NCI-H82 treated with DMSO at 0.1 percent for 48 hours (cell line): ENCODE measurements around the gene DNAJC19.
"Not testable (repeated sequence)": the region's sequence is repeated elsewhere in the genome, so short reads cannot be mapped to it uniquely, and the experiment has no call there.

Source experiments
- DNase-seq: peaks from one replicate; lab custom pipeline; 2025; ENCODE audit not compliant: unreplicated experiment; lab: John Stamatoyannopoulos, UW

DNAJC19 gene

DNA sequence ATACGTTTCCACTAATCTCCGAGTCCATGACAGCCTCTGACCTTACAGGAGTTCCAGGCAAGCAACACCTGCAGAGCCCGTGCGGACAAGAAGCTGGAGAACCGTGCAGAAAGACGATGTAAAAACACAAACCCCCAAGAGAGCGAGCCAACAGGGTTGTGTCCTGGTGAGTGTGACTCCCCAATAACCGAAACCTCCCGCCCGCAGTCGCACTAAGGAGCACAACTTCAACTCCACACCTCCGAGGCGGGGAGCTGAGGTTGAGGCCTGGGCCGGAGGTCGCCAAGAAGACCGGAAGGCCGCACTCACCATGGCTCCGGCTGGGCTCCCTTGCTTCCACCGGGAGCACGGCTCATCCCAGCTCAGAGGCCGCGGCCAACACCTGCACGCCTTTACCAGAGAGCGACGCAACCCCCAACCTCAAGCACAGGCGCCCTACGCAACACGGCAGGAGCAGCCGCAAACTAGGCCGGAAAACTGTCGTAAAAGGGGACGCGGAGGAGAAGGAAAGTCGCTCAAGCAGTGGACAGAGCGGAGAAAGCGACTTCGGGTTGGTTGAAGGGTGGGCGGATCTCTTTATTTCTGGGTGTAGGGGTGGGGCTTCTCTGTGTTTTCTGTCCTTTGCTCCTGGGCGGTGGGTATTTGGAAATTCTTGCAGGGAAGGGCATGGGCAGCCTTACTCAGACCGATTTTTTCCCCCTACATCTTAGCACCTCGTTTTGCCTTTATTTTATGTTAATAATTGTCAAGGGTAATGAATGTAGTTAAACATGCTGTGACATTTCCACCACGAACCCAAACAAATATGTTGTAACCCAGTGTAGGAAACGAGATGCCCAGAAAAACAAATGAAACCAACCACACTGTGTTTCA, at the start of gene DNAJC19:
Gene DNAJC19, minus strand, starts transcription at position 446 of the 873 bp plus-strand sequence. Its CDS starts 134 bp downstream, at position 312.
- DNase-seq, result peak; percentile 99

DNA sequence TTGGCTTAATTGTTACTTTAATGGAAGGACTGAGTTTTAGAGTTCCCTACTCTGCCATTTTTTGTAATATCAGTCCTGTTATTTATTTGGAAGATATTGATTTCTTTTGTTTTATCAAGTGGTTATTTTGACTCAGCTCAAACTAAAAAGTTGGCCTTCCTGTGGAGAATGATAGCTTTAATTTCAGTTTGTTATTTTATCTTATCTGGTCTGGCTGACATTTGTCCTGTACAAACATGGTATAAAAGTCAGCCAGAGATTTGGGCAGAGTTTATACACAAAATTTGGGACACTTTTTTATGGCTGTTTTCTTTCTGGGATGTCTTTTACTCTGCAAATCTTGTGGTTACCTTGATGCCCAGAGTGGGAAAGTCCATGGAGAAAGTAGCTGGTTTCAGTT, 41.4 kb upstream of the DNAJC19 start:
- no peak for DNase-seq

DNA sequence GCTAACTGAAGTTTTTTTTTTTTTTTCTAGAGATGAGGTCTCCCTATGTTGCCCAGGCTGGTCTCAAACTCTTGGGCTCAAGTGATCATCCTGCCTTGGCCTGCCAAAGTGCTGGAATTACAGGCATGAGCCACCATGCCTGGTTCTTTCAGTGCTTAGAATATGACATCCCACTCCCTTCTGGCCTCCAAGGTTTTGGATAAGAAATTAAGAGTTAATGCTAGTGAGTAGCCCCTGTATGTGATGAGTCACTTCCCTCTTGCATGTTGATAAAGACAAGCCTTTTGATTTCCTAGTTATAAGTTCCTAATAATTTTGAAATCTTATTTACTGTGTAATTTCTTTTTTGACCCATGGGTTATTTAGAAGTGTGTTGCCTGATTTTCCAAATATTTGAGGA, 35.7 kb upstream of the DNAJC19 start:
- no peak for DNase-seq

DNA sequence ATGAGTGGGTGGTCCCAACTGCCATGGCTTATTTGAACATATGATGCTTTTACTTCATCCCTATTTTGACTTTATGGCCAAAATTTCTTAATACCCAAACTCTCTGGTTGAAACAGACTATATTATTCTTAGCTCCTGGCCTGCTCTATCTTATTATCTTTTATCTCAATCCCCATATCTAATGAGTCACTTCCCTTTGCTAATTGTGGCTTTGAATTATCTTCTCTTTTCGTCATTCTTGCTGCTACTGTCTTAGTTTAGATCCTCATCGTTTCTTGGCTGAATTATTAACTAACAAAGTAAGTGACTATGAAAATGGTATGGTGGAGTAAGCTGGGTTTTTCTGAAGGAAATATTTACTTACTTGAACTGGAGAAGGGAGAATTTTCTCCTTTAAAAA, 28.2 kb upstream of the DNAJC19 start:
- no peak for DNase-seq

DNA sequence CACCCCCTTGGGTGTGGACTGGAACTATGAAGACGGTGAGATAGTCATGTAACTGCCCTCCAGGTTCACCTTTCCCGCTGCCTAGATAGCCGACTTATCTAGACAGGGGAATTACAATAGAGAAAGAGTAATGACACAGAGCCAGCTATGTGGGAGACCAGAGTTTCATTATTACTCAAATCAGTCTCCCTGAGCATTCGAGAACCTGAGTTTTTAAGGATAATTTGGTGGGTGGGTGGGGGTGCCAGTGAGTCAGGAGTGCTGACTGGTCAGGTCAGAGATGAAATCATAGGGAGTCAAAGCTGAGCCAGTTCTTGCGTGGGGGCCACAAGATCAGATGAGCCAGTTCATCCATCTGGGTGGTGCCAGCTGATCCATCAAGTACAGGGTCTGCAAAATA, 19.7 kb upstream of the DNAJC19 start:
- no peak for DNase-seq

DNA sequence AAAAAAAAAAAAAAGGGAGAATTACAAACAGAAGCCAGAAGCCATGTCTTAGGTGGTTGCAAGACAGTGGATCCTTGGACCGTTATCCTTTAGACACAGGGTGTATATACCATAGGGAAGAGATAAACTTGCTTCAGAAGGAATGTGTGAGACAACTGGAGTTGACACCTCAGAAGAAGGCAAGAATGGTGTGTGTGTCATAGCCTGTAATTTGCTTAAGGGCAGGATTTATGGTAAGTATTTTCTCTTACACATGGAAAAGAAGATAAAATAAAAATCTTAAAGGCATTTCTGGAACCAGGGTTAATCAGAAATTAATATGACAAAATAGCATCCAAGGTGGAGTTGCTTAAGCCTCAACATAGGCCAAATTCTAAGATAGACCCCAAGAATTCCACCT, 19.3 kb upstream of the DNAJC19 start:
- no peak for DNase-seq

DNA sequence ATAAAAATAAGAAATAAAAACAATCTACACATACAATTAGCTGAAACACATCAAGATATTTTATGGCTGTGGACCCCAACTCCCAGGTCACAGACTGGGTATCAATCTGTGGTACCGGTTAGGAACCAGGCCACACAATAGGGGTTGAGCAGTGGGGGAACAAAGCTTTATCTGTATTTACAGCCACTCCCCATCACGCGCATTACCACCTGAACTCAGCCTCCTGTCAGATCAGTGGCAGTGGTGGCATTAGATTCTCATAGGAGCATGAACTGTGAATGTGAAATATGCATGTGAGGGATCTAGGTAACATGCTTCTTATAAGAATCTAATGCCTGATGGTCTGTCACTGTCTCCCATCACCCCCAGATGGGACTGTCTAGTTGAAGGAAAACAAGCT, 17.7 kb upstream of the DNAJC19 start:
- no peak for DNase-seq

DNA sequence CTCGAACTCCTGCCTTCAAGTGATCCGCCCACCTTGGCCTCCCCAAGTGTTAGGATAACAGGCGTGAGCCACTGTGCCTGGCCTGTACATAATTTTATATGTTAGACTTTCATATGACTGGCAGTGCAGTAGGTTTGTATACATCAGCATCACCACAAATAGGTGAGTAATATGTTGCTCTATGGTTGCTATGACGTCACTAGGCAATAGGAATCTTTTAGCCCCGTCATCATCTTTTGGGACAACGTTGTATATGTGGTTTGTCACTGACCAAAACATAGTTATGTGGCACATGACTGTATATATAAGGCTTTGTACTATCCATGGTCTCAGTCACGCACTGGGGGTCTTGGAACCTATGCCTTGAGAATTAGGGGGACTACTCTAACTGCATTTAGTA, 17.0 kb upstream of the DNAJC19 start:
- no peak for DNase-seq

DNA sequence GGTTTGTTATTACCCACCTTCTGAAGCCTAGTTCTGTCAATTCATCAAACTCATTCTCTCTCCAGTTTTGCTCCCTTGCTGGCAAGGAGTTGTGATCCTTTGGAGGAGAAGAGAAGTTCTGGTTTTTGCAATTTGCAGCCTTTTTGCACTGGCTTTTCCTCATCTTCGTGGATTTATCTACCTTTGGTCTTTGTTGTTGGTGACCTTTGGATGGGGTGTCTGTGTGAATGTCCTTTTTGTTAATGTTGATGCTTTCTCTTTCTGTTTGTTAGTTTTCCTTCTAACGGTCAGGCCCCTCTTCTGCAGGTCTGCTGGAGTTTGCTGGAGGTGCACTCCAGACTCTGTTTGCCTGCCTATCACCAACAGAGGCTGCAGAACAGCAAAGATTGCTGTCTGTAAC, 13.9 kb upstream of the DNAJC19 start:
- not testable (repeated sequence) for DNase-seq

DNA sequence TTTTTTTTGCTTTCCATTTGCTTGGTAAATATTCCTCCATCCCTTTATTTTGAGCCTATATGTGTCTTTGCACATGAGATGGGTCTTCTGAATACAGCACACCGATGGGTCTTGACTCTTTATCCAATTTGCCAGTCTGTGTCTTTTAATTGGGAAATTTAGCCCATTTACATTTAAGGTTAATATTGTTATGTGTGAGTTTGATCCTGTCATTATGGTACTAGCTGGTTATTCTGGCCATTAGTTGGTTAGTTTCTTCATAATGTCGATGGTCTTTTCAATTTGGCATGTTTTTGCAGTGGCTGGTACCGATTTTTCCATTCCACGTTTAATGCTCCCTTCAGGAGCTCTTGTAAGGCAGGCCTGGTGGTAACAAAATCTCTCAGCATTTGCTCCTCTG, 12.8 kb upstream of the DNAJC19 start:
- not testable (repeated sequence) for DNase-seq

DNA sequence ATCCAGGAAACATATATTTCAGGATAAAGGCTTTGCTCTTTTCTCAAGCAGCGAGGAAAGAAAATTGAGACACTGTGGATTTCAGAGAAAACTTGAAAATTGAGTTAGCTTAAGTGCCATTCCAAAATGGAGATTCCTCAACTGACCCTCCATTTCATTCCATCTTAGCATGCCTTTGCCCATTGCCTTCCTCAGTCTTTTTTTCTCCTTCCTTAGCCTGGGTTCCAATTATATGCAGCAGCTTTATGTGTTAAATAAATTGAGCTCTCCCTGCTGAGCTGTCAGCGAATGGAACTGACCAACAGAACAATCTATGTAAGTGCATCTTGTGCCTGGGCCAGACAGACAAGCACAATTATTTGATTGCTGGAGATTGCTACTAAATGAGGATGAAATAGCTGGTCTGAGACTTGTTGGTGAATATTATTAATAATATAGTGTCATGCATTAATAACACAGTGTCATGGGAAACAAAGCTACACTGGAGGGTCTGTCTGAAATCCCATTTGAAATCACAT, 6.9 kb upstream of the DNAJC19 start:
- no peak for DNase-seq

DNA sequence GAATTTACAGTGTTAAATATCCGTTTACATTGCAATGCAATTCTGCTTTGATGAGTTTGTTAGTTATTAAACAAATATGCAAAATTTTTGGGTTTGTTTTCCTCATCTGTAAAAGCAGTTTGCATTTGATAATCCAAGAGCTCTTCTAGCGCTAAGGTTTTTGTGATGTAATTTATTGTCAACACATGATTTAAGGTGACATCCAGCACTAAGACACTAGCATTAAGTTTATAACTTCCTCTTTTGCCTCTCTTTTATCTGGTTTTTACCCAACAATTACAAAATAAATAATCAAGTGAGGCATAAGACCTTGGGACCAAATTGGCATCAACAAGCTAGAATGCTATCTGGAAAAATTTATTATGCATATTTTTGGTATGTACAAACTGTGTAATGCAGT, 969 bp upstream of the DNAJC19 start:
- DNase-seq, result no peak

DNA sequence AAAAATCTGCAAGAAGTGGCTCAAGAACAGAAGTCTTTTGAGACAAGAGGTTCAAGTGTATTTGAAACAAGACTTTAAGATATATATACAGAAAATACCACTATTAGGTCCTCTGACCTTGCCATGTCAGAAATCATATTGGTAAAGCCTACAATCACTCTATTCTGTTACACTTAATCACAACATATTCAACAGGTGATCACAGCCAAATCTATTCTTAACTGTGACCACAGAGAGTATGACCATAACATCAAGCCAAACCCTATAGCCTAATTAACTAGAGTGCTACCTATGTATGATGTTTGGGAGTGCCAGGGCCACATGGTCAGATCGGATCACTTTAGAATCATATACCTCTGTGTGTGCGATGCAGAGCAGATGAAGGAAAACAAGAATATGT, 2.2 kb downstream of the DNAJC19 start:
- no peak for DNase-seq

DNA sequence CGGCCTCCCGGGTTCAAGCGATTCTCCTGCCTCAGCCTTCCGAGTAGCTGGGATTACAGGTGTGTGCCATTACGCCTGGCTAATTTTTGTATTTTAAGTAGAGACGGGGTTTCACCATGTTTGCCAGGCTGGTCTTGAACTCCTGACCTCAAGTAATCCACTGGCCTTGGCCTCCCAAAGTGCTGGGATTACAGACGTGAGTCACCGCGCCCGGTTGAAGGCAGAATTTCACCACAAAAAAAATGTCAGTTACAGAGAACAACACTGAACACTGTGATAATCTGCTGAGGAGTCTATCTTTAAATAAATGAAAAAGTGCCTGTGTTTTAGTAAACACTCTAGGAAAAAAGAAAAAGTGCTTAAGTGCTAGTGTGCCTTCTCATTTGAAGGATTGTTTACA, 3.2 kb downstream of the DNAJC19 start:
- not testable (repeated sequence) for DNase-seq

DNA sequence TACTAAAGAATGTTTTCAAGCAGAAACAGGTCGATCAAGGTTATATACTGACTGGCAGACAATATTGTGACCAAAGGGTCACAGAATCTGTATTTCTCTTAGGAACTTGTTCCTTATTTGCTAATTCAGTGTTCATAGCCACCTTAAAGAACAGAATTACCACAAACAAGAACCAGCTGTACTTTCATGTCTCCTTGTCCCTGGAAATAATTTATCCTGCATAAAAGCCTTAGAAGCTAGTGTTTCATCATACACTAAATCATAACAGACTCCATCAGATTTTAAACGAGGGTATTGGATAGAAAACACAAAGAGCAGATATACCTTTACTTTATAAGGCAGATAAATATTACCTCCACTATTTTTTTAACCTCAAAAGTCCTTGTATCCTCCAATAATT, 6.4 kb downstream of the DNAJC19 start:
- DNase-seq, result no peak

DNA sequence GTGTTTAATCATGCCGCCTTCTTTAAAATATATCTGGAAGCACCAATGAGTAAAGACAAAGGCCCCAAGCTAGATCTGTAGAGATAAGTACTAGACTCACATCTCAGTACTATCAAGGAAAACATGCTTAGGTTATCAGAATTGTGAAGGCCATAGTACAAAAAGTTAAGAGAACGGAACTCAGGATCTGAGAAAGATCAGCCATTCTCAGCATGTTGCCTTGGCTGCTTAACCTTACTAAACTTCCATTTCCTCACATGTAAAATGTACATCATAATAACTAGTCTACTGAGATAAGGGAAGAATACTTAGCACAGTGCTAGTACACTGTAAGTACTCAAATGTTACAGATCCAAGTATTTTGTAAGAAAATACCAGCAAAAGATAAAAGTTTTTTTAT, 7.6 kb downstream of the DNAJC19 start:
- no peak for DNase-seq

DNA sequence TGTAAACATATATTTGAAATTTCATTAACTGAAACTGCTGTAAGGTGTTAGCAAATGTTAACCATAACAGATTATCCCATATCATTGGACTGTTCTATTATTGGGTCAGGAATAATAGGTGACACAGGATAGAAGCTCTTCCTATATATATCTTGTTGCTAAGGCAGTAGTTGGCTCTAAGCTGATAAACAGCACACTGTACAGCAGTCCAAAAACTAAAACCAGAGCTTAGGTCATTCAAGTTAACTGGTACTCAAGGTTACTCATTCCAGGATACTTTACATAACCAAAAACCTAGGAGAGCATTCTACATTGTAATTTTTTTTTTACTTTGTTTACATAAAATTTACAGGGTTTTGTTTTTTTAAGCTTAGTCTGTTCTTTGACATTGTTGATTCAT, 8.9 kb downstream of the DNAJC19 start:
- no peak for DNase-seq

DNA sequence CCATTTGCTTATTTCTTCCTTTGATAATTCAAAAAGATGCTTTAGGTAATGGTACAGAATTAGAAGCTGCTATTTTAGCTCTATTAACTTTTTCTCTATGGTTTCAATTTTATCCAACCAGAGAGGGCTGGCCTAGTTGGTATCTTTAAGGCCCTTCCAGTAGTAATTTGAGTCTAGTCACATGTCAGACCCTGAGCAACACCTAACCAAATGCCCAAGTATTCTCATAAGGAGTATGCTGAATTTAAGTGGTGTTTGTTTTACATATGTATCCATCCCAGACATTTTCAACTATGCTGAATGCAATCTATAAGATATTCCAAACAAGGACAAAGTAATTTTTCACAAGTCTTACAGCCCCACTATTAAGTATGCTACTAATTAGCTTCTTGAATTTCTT, 9.6 kb downstream of the DNAJC19 start:
- DNase-seq, result no peak

DNA sequence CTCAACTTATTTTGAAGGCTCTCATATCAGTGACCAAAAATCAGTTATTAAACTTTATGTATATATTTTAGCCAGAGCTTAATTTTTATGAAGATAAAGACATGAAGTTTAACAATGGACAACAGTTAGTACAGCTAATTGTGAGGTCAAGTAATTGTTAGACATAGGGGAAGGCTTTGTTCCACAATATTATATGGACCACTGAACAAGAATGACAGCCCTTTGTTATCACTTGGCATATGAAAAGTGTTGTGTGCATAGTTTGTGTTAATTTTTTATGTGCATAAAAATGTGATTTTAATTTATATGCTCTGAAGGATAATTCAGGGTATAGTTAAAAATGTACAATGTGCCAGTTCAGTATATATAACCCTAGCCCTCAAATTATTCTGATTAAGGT, 12.0 kb downstream of the DNAJC19 start:
- DNase-seq, result no peak

DNA sequence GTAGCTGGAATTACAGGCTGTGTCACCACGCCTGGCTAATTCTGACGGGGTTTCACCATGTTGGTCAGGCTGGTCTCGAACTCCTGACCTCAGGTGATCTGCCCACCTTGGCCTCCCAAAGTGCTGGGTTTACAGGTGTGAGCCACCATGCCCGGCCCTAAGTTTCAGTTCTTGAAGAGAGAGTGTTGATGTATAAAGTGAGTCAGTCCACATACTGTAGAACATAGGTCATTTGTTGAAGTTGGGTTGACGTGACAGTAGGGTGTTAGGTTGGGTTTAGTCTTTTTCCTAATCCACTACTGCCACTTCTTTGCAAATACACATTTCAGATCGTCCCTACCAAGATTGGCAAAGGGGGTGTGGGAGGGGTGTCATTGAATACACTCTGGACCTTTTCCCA, 15.2 kb downstream of the DNAJC19 start:
- DNase-seq, result no peak

DNA sequence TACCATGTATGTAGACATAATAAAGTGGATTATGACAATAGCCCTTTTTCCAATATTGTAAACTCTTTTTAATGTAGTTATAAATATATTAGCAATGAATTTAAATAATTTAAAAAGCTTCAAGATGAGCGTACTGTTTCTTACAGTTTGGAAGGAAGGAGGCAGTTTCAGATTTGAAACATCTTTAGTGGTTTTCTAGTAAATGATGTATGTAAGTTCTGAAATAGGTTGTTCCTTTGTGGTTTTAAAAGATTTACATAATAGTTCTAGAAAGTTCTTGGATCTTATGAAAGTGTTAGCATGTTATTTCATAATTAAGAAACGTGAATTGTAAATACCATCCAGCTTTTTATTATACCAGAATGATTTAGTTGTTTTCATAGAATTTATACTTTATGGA, 16.0 kb downstream of the DNAJC19 start:
- DNase-seq, result no peak

DNA sequence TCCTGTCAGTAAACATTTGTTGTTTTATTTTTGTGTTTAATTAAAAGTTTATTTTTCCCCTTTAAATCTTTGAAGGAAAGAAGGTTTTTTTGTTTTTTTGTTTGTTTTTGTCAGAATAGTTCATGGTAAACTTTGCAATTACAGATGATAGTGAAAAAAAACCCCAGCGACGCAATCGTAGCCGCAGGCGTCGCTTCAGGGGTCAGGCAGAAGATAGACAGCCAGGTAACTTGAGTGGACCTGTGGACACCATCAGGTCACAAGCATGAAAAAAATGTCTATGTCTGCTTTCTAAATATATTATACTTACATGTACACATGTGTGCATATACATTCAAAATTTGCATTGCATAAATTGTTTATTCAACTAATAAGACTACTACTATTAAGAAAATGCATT, 18.6 kb downstream of the DNAJC19 start:
- DNase-seq, result no peak

DNA sequence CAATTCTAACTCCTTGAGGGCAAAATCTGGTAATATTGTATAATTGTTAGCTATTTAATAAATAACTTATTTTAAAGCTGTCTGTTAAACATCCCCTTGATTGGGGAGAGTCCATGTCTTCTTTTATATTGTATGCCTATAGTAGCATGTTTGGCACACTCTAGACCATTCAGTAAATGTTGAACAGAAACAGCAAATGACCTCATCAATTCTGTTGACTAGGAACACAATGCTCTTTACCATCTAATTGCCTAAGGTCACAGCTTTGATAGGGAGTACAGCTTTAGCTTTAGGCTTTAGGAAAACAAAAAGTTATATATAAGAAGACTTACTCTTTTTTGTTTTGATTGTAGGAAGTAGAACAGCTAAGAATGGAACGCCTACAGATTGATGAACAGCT, 27.0 kb downstream of the DNAJC19 start:
- DNase-seq, result no peak
